ENCODE data around the gene ZNF648.
A peak's percentile ranks its signal among the peaks of the same experiment; 100 is the strongest.
"Not testable (repeated sequence)": the region's sequence is repeated elsewhere in the genome, so short reads cannot be mapped to it uniquely, and the experiment has no call there.

Gene ZNF648, protein sequence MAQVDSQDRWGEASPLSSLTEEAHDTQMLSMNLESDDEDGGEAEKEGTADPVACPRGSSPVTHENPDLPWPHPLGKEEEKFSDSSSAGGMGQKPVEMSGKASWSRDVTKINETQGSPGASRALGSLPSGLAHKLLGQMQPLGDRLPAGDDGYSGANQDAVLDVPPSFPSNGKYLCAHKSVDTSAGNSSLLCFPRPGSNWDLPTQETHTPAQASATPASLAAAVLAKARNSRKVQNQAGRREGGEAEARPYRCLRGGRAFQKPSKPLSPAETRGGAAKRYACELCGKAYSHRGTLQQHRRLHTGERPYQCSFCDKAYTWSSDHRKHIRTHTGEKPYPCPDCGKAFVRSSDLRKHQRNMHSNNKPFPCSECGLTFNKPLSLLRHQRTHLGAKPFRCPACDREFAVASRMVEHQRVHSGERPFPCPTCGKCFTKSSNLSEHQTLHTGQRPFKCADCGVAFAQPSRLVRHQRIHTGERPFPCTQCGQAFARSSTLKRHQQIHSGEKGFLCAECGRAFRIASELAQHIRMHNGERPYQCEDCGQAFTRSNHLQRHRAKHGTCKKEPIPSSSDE

GRCh38 chr1:182061594-182061993 lies at the start of gene ZNF648:
Gene ZNF648 (minus strand): TSS chr1:182061712. CDS start chr1:182058010, 3,702 bp downstream.
- DNase-seq (ENCODE audit: low read depth), result no peak

DNA sequence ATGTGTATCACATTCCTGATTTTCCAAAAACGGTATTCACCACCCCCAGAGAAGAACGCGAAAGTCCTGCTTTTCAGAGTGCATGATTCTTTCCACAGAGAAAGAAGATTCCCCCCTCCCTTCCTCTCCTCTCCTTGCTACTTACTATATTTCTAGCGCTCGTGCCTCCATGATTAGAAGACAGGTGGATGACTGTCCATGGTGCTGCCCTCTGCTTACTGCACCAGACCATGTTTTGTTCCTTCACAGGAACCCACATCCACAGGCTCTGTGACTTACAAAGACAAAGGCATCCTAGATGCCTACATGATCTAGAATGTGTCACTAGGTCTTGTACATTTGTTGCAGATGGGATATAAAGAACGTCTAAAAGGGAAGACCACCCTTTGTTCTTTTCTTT lies 49.1 kb upstream of the ZNF648 start:
- DNase-seq (ENCODE audit: low read depth), result no peak

- no peak for DNase-seq (ENCODE audit: low read depth)
Measured at GRCh38 chr1:182109771-182110170, 48.3 kb upstream of the ZNF648 start.

- DNase-seq (ENCODE audit: low read depth), result no peak
Measured at GRCh38 chr1:182107209-182107608, 45.7 kb upstream of the ZNF648 start.

- DNase-seq (ENCODE audit: low read depth), result no peak
Measured at GRCh38 chr1:182102043-182102416, 40.5 kb upstream of the ZNF648 start.

GRCh38 chr1:182101415-182102042 lies 40.0 kb upstream of the ZNF648 start:
- DNase-seq (ENCODE audit: low read depth), result no peak

DNA sequence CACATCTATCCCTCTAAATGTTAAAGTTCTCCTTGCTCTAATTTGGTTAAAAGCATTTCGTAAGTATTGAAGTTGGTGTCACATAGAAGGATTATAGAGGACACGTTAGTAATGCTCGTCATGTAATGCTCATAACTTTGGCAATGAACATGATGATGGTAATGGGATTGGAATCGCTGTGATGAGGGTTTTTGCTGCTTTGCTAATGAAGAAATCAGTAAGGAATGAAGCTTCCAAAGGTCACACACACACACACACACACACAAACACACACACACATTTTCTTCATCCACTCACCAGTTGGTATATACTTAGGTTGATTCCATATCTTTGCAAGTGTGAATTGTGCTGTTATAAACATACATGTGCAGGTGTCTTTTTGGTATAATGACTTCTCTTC lies 36.8 kb upstream of the ZNF648 start:
- DNase-seq (ENCODE audit: low read depth), result no peak

GRCh38 chr1:182095946-182096345 lies 34.4 kb upstream of the ZNF648 start:
- no peak for DNase-seq (ENCODE audit: low read depth)

GRCh38 chr1:182094514-182095005 lies 33.0 kb upstream of the ZNF648 start:
- not testable (repeated sequence) for DNase-seq (ENCODE audit: low read depth)

DNA sequence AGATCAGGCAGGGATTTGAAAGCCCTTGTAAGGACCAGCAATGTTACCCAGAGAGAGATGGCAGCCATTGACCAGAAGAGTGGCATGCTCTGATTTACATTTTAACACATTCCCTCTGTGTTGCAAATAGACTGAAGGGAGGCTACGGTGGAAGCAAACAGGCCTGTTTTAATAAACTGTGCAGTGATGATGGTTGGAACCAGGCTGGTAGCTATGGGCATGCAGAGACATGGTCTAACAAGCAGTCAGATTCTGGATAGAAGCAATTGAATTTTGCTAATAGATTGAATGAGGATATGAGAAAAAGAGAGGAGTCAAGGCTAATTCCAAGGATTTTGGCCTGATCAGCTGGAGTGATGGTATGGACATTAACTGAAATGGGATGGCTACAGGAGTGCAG lies 32.3 kb upstream of the ZNF648 start:
- no peak for DNase-seq (ENCODE audit: low read depth)

- DNase-seq (ENCODE audit: low read depth), result no peak
Measured at GRCh38 chr1:182092336-182092735, 30.8 kb upstream of the ZNF648 start.

DNA sequence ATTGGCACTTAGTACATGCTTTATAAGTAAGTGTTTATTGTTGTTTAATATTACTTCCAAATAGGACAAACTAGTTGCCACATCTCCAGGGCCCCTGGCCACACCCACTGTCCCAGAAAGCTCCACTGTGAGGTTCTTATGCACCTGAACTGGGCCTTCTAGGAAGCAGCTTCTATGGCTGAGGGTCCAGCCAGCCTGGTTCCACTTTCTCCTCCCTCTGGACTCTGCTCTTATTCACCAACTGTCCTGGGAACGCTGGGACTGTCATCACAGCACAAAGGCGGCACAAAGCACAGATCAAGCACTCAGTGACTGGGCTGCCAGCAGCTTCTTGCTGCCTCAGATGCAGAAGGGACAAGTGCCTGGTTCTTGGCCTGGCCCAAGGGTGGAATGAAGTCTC lies 29.6 kb upstream of the ZNF648 start:
- DNase-seq (ENCODE audit: low read depth), result no peak

- DNase-seq (ENCODE audit: low read depth), result no peak
Measured at GRCh38 chr1:182087719-182088350, 26.3 kb upstream of the ZNF648 start.

- no peak for DNase-seq (ENCODE audit: low read depth)
Measured at GRCh38 chr1:182087304-182087703, 25.8 kb upstream of the ZNF648 start.

DNA sequence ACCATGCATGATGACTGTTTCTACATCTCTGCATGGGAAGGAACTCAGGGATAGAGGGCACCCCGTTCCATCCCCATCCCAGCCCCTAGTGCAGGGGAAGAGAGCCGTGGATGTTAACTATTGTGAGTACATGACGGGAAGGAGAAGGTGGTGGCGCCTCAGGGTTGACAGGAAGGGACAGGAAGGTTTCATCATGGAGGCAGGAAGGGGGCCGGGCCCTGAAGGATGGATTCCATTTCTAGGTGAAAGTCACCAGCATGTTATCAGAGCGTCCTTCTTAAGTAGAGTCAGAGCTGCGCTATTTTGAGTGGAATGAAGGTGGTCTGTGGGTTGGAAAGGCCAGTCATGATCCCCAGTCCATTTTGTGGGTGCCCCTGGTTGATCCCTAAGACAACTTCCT lies 25.1 kb upstream of the ZNF648 start:
- DNase-seq (ENCODE audit: low read depth), result no peak

GRCh38 chr1:182086136-182086535 lies 24.6 kb upstream of the ZNF648 start:
- DNase-seq (ENCODE audit: low read depth), result no peak

DNA sequence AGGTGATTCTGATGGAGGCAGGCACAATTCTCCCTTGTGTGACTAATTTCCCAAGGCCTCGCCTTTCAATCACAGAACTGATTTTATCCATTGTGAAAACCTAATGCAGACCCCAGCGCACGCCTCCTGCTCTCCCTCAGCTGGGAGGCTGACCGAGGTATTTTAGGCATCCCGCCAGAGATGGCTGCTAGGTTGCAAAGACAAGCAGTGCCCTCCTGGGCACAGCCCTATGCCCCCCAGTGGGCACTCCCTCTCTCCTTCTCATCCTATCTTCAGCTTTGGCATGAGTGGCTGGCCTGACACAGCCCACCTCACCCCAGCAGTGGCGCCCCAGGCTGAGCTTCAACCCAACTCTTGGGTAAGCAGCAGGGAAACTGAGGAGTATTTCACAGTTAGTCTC lies 24.2 kb upstream of the ZNF648 start:
- no peak for DNase-seq (ENCODE audit: low read depth)

DNA sequence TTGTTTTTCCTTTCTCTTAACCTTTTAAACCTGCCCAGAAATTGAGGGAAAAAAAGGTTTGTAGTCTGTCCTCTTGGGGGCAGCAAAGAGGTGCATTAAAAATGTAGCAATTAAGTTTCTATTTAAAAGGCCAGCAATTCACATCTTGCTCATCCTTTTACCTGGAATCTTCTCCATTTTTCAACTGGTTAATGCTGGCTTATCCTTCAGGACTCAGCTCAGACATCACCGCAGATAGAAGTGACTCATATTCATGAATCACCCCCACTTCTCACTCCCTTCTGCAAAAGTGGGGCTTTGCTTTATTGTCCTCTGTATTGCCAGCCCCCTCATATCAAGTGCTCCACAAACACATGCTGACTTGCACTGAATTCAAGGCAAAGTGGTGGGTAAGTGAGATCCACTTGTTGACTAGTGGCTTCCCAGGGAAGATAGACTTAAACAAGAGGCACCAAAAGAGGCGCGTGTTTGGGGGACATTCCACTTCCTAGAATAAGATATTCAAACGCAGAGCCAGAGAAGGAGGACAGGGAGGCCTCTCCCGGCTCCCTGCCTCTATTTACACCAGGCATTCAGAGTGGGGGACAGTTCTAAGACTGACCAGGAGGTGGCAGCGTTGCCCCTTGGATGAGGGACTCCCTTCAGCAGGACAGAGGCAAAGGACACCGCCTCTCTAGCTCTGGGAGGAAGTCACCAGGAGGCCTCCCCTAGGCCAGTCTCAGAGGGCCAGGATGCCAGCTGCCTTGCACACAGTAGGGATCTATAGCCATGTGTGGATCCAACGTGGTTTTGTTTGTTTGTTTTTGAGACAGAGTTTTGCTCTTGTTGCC lies 23.2 kb upstream of the ZNF648 start:
- DNase-seq (ENCODE audit: low read depth), result peak; percentile 12

DNA sequence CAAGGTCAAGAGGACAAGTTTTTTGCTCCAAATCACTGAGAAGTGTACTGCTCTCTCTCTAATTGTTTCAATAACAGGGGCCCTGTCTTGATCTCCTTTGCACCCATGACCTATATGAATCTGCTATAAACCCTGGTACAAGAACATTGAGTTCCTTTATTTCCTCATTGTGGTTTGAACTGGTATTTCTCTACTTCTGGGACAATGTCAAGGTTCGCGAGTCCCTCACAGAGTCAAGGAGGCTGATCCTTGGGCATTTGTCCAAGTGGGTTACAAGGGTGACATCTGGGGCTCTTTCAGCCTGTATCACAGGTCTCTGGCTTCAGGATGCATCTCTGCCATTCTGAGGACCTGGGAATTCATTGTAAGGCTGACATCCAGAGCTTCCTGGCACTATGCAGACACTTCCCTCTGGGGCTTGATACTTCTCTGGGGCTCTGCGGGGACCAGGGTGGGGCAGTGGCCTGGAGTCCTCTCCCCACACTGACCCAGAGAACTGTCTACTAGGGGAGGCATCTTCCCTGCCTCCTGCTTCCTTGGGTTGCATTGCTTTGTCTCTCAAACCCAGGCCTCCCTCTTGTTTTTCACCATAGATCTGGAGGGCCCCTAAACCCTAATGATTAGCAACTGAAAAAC lies 22.5 kb upstream of the ZNF648 start:
- DNase-seq (ENCODE audit: low read depth), result no peak

GRCh38 chr1:182080955-182081582 lies 19.6 kb upstream of the ZNF648 start:
- DNase-seq (ENCODE audit: low read depth), result no peak

GRCh38 chr1:182080040-182080439 lies 18.5 kb upstream of the ZNF648 start:
- no peak for DNase-seq (ENCODE audit: low read depth)

Data from HS-27A (cell line).